AG09319 (cell line): Measurements from ENCODE around the gene ZFYVE16.

Experiments
- DNase-seq: peaks from one replicate; pipeline ENCODE4 v3.0.0-alpha.2; 2010; ENCODE audit warnings: low read depth; ENCODE audit errors: extremely low read depth
- TF ChIP-seq, protein P1 (sequence below): IDR thresholded peaks from 2 replicates; pipeline ENCODE4 v1.5.1; 2011; ENCODE audit warnings: low read depth, mild to moderate bottlenecking, inconsistent platforms, low read length, moderate library complexity

Gene ZFYVE16

DNA sequence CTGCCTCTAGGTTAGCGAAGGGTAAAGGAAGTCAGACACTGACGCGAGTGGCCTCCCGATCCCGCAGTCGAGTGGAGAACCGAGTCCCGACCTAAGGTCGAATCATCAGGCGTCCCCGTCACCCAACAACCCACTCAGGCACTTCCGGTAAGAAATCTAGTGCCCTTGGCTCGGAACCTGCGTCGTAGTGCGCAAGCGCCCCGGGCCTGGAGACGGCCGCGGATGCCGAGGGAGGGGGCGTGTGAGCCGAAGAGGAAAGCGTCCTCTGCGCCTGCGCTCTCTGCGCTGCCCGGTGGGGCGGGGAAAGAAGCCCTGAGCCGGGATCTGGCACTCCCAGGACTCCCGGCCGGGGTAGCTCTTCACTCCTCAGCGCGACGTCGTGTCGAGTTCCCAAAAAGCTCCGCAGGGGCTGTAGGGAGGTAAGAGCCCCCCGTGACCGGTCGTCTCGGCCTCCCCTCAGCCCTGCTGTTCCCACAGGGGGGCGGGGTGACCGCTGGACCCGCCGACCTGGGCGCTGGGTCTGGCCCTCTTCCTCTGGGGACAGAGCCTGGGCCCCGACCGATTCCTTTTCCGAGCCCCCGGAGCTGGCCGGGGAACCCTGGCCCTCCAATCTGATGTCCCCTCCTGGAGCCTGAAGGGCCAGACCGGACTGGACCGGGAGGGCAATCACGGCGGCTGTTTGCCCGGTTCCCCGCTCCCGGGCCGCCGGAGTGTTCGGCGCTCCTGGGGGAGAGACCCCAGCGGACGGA, at the start of gene ZFYVE16:
Gene ZFYVE16, plus strand, starts transcription at position 330 of the 749 bp plus-strand sequence. CDS start 26,084 bp downstream, outside the sequence.
- TF ChIP-seq, protein P1, sequence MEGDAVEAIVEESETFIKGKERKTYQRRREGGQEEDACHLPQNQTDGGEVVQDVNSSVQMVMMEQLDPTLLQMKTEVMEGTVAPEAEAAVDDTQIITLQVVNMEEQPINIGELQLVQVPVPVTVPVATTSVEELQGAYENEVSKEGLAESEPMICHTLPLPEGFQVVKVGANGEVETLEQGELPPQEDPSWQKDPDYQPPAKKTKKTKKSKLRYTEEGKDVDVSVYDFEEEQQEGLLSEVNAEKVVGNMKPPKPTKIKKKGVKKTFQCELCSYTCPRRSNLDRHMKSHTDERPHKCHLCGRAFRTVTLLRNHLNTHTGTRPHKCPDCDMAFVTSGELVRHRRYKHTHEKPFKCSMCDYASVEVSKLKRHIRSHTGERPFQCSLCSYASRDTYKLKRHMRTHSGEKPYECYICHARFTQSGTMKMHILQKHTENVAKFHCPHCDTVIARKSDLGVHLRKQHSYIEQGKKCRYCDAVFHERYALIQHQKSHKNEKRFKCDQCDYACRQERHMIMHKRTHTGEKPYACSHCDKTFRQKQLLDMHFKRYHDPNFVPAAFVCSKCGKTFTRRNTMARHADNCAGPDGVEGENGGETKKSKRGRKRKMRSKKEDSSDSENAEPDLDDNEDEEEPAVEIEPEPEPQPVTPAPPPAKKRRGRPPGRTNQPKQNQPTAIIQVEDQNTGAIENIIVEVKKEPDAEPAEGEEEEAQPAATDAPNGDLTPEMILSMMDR, result peak; percentile 6; the same call in 1 of the 2 replicates

GRCh38 chr5:80360914-80361444, 46.9 kb upstream of the ZFYVE16 start:
- DNase-seq, result no peak
- TF ChIP-seq, protein P1, result no peak

More for the DNA sequence above, at the start of gene ZFYVE16:
- peak; percentile 94 for DNase-seq

DNA sequence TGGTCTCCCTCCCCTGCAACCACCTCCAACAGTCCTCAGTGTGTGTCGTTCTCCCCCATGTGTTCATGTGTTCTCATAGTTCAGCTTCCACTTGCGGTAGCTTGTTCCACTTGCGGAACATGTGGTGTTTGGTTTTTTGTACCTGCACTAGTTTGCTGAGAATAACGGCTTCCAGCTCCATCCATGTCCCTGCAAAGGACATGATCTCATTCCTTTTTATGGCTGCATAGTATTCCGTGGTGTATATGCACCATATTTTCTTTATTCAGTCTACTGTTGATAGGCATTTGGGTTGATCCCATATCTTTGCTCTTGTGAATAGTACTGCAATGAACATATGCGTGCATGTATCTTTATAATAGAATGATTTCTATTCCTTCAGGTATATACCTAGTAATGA, 43.0 kb upstream of the ZFYVE16 start:
- no peak for DNase-seq
- TF ChIP-seq, protein P1, result no peak

- DNase-seq, result no peak
- TF ChIP-seq, protein P1, result no peak
Observed at GRCh38 chr5:80368661-80369480, 39.0 kb upstream of the ZFYVE16 start.

- no peak for DNase-seq
- TF ChIP-seq, protein P1, result no peak
Observed at GRCh38 chr5:80369521-80369920, 38.3 kb upstream of the ZFYVE16 start.

DNA sequence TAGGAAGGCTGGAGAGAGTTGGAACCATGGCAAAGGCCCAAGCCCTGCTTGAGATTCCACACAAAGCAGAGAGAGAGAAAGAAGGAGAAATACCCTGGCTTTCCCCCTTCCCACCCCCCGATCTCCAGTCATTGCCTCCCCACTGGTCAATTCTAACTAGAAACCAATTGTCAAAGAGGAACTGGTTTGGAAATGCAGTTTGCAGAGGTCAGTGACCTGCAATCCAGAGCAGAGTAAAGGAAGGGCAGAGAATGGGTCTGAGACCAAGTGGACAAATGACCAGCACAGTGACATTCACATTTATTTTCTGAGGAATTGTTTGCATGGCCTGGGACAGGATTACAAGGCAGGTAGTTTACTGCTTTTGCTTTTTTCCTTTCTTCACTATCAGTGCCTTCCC, 37.5 kb upstream of the ZFYVE16 start:
- TF ChIP-seq, protein P1, result no peak
- DNase-seq, result no peak

DNA sequence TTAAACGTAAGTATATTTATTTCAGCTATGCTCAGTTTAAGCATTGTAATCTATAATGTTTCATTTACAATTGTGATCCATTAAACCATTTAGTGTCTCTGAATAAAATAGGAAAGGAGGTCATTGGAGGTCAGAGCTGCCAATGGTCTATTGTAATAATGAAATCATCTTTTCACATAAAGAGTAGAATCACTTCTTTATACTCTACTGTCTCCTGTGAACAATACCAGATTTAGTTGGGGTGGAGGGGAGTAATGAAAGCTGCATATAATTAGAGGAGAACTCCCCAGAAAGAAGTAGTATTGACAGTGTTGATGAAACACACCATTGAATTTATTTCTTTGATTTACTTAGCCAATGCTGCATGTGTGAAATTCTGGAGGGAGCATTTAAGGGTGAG, 35.1 kb upstream of the ZFYVE16 start:
- TF ChIP-seq, protein P1, result no peak
- no peak for DNase-seq
